OCI-LY1 (cell line): ENCODE measurements around the gene PPAT.
"Not testable (repeated sequence)": the region's sequence is repeated elsewhere in the genome, so short reads cannot be mapped to it uniquely, and the experiment has no call there.

ENCODE experiments used
- EZH2 ChIP-seq: fragments of 200-600 bp; sonication (generic), shearing (Covaris generic); IDR thresholded peaks from 2 replicates; pipeline ENCODE4 v1.8.0; 2017; ENCODE audit warnings: borderline replicate concordance, mixed run types, mild to moderate bottlenecking, antibody characterized with exemption, low read length, moderate library complexity, mixed read lengths
- TF ChIP-seq, protein P1 (sequence below): fragments of 200-600 bp; sonication (generic), shearing (Covaris generic); IDR thresholded peaks from 2 replicates; pipeline ENCODE4 v1.5.1; 2017; ENCODE audit warnings: mild to moderate bottlenecking, antibody characterized with exemption, low read length, moderate library complexity, mixed read lengths

DNA sequence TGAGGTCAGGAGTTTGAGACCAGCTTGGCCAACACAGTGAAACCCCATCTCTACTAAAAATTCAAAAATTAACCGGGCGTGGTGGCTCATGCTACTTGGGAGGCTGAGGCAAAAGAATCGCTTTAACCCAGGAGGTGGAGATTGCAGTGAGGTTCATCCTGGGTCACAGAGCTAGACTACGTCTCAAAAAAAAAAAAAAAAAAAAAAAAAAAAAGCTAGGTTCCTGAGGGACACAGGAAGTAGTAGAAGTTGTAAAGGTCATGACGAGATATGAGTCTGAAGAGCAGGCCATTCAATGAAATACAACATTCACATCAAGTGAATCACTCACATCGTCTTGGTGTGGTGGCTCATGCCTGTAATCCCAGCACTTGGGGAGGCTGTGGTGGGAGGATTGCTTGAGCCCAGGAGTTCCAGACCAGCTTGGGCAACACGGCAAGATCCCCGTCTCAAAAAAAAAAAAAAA is 30.9 kb upstream of the PPAT start:
- TF ChIP-seq EZH2: not testable (repeated sequence)
- TF ChIP-seq, protein P1, sequence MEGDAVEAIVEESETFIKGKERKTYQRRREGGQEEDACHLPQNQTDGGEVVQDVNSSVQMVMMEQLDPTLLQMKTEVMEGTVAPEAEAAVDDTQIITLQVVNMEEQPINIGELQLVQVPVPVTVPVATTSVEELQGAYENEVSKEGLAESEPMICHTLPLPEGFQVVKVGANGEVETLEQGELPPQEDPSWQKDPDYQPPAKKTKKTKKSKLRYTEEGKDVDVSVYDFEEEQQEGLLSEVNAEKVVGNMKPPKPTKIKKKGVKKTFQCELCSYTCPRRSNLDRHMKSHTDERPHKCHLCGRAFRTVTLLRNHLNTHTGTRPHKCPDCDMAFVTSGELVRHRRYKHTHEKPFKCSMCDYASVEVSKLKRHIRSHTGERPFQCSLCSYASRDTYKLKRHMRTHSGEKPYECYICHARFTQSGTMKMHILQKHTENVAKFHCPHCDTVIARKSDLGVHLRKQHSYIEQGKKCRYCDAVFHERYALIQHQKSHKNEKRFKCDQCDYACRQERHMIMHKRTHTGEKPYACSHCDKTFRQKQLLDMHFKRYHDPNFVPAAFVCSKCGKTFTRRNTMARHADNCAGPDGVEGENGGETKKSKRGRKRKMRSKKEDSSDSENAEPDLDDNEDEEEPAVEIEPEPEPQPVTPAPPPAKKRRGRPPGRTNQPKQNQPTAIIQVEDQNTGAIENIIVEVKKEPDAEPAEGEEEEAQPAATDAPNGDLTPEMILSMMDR: not testable (repeated sequence)
